Testis (tissue), 3 donors: Measurements from ENCODE around the gene DYRK1A. TPM values are rescaled to one million over a fixed set of nuclear protein-coding genes. Genes with fewer than 3 reads are reported as not detected.
A peak's percentile ranks its signal among the peaks of the same experiment; 100 is the strongest.

ENCODE experiments used
- DNase-seq: peaks from one replicate; pipeline ENCODE4 v3.0.0-alpha.2; 2019
- H3K27ac ChIP-seq, 2 donors: fragments of 200-600 bp; sonication (generic); one replicate each; pipeline ENCODE4 v1.5.1; 2019
- H3K27me3 ChIP-seq: fragments of 200-600 bp; sonication (generic); one replicate; pipeline ENCODE4 v1.5.1; 2019
- H3K36me3 ChIP-seq: fragments of 200-600 bp; sonication (generic); one replicate; pipeline ENCODE4 v1.5.1; 2017; ENCODE audit warnings: low read depth; ENCODE audit errors: missing control alignments
- H3K4me1 ChIP-seq: fragments of 200-600 bp; sonication (generic); one replicate; pipeline ENCODE4 v1.5.1; 2019
- H3K4me3 ChIP-seq, 2 donors: fragments of 200-600 bp; sonication (generic); one replicate each; pipeline ENCODE4 v1.5.1; 2017 to 2019
- H3K9me3 ChIP-seq: fragments of 200-600 bp; sonication (generic); one replicate; pipeline ENCODE4 v1.5.1; 2017
- POLR2A ChIP-seq: fragments of 450-650 bp; IDR thresholded peaks from one replicate; pipeline ENCODE4 v1.6.1; 2017; ENCODE audit warnings: antibody characterized with exemption, mild to moderate bottlenecking, moderate library complexity
- WGBS, 2 donors: methylation state at CpG; one replicate each; pipeline ENCODE4 v1.1.5; 2018; 5-methylcytosine and 5-hydroxymethylcytosine counted together
- intact Hi-C: fragments of 100-400 bp; cut with DNase I; formaldehyde crosslinking; loops from one replicate; pipeline ENCODE4 v1.15.1; 2023; ENCODE audit warnings: low total_unique reads
- polyA plus RNA-seq: library from polyadenylated mRNA; stranded (reverse); fragments of 350-450 nt; fragmentation: Illumina TruSeq; extraction: RNeasy Lipid Tissue Mini Kit (QIAGEN cat#74804); gene quantifications from one replicate; pipeline ENCODE4 v1.2.3, GENCODE V29; 2014; ENCODE audit warnings: low read depth, low replicate concordance; ENCODE audit not compliant: insufficient read depth
- total RNA-seq, 2 donors: library from RNA; depleted of rRNA; stranded (reverse); fragments of >200 nt; gene quantifications; one replicate each; pipeline ENCODE4 v1.2.3, GENCODE V29; 2016
- TF ChIP-seq, protein P1 (sequence below), 3 experiments: fragments of 450-650 bp in 2 of 3; fragments of 200-600 bp in 1 of 3; sonication (generic) in 1 of 3; IDR thresholded peaks; one replicate each; pipeline ENCODE4 v1.5.1; 2016 to 2019; ENCODE audit warnings: antibody characterized with exemption in 3 of 3, mild to moderate bottlenecking in 2 of 3, moderate library complexity in 1 of 3

The DYRK1A gene
- total and polyA plus RNA-seq, 3 donors from 2014 or later = 68.6 to 166 (median 141) TPM

DNA sequence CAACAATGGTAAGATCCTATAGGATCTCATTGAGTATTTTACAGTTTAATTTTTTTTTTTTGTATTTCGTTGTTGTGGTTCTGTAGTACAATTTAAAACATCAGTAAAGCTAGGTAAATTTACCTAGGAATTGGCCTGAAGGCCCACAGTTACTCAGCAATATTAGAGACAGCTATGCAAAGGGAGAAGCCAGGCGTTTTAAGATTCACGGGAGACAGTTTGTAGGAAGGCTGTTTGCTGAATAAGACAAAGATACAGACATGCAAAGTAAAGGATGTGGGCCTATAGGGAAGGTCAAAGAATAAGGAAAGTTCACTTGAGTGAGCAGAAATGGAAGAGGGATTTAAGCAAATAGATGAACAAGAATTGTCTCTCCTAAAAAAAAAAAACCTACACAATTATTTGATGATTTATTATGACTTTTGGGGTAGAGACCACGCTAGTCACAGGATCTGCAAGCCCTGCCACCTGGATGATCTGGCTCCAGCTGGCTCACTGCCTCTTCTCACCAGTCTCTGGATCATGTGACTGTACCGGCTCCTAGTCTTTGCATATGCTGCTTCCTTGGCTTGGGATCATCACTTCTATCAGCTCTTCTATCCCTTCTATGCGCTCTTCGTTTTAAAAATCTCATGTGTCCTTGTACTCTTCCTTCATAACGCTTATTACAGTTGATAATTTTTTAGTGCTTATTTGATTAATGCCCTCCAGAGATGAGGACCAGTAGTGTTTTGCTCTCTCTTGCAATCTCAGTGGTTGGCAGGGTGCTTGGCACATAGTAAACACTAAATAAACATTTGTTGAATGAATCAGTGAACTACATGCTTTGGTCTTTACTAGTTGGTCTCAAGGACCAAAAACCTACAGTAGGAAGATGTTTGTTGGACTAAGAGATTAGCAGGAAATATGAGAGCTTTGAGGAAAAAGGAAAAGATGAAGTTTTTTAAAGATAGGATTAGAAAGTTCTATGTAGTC lies 14.1 kb downstream of the DYRK1A start:
- 29 to 48% methylated on average over 8 of the region's 8 CpGs for WGBS, 2 donors
- Histone ChIP-seq H3K4me1 (peaks cover 25% of the 10 kb centered on the region), H3K27ac (peak overlapping the region in 1 of 2 donors; percentile 47), H3K27me3 (no peaks in the 10 kb centered on the region), H3K4me3 (no peak overlapping the region), H3K9me3 (no peaks in the 10 kb centered on the region), H3K36me3 (no peaks in the 10 kb centered on the region)
- DNase-seq = peak; percentile 56
- intact Hi-C loops = no loop called here
- no peak for TF ChIP-seq POLR2A
- TF ChIP-seq, protein P1, sequence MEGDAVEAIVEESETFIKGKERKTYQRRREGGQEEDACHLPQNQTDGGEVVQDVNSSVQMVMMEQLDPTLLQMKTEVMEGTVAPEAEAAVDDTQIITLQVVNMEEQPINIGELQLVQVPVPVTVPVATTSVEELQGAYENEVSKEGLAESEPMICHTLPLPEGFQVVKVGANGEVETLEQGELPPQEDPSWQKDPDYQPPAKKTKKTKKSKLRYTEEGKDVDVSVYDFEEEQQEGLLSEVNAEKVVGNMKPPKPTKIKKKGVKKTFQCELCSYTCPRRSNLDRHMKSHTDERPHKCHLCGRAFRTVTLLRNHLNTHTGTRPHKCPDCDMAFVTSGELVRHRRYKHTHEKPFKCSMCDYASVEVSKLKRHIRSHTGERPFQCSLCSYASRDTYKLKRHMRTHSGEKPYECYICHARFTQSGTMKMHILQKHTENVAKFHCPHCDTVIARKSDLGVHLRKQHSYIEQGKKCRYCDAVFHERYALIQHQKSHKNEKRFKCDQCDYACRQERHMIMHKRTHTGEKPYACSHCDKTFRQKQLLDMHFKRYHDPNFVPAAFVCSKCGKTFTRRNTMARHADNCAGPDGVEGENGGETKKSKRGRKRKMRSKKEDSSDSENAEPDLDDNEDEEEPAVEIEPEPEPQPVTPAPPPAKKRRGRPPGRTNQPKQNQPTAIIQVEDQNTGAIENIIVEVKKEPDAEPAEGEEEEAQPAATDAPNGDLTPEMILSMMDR (IDR thresholded peaks at IDR 0.05) = no peak

GRCh38 chr21:37381883-37382585 lies 15.5 kb downstream of the DYRK1A start:
- Histone ChIP-seq H3K4me1 (peaks cover 25% of the 10 kb centered on the region), H3K27me3 (no peaks in the 10 kb centered on the region), H3K36me3 (no peaks in the 10 kb centered on the region), H3K4me3 (no peak overlapping the region), H3K9me3 (no peaks in the 10 kb centered on the region), H3K27ac (no peak overlapping the region)
- DNase-seq = no peak
- intact Hi-C loops = no loop called here
- WGBS, 2 donors = 77 to 84% methylated on average over 4 of the region's 4 CpGs
- no peak for TF ChIP-seq POLR2A
- TF ChIP-seq, protein P1 (IDR thresholded peaks at IDR 0.05) = no peak

DNA sequence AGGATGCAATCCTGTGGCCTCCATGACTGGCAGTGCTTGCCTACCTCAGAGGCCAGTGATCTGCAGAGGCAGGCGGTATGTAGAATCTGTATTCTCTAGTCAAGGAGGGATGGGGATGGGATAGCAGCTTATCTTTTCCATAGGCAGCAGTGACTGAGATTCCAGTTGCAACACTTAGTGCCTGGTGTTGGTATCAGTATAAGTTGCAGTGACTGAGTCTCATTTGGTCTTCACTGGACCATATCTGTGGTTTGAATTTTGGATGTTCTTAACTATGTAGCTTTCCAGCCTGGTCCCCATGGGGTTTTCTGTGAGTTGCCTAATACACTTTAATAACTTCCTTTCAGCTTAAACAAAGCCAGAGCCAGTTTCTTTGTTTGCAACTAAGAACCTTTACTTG lies 16.5 kb downstream of the DYRK1A start:
- 85 to 95% methylated on average over 1 of the region's 1 CpG for WGBS, 2 donors
- no peak for DNase-seq

GRCh38 chr21:37383784-37384311 lies 17.3 kb downstream of the DYRK1A start:
- no peak for TF ChIP-seq POLR2A
- TF ChIP-seq, protein P1 (IDR thresholded peaks at IDR 0.05) = no peak
- peaks cover 25% of the 10 kb centered on the region for H3K4me1 ChIP-seq
- intact Hi-C loops = no loop called here
- no peak for DNase-seq
- H3K27me3 ChIP-seq = no peaks in the 10 kb centered on the region
- H3K9me3 ChIP-seq = no peaks in the 10 kb centered on the region
- no peaks in the 10 kb centered on the region for H3K36me3 ChIP-seq
- no peak overlapping the region for H3K27ac ChIP-seq
- no peak overlapping the region for H3K4me3 ChIP-seq
- WGBS, 2 donors = 73 to 81% methylated on average over 1 of the region's 1 CpG

More for the DNA sequence above, 16.5 kb downstream of the DYRK1A start:
- Histone ChIP-seq H3K27me3 (no peaks in the 10 kb centered on the region), H3K36me3 (no peaks in the 10 kb centered on the region), H3K4me1 (peaks cover 26% of the 10 kb centered on the region), H3K9me3 (no peaks in the 10 kb centered on the region), H3K27ac (no peak overlapping the region), H3K4me3 (no peak overlapping the region)
- intact Hi-C loops = no loop called here
- TF ChIP-seq, protein P1 (IDR thresholded peaks at IDR 0.05) = no peak
- no peak for TF ChIP-seq POLR2A
